HEK293 (cell line): Measurements from ENCODE around the gene B3GALT2.

Experiments used
- CTCF ChIP-seq: fragments of 450-650 bp; formaldehyde crosslinking; IDR thresholded peaks from 2 replicates; pipeline ENCODE4 v1.5.1; 2016; ENCODE audit warnings: missing biosample characterization, missing genetic modification characterization
- KLF10 ChIP-seq: fragments of 450-650 bp; IDR thresholded peaks from 2 replicates; pipeline ENCODE4 v1.5.1; 2018; ENCODE audit warnings: missing biosample characterization, mild to moderate bottlenecking, missing genetic modification characterization
- MYNN ChIP-seq: fragments of 450-650 bp; formaldehyde crosslinking; IDR thresholded peaks from 2 replicates; pipeline ENCODE4 v1.5.1; 2016; ENCODE audit warnings: missing biosample characterization, missing genetic modification characterization, borderline replicate concordance
- REST ChIP-seq: fragments of 450-650 bp; formaldehyde crosslinking; IDR thresholded peaks from 2 replicates; pipeline ENCODE4 v1.5.1; 2016; ENCODE audit warnings: missing biosample characterization, missing genetic modification characterization
- SP3 ChIP-seq: fragments of 450-650 bp; formaldehyde crosslinking; IDR thresholded peaks from 2 replicates; pipeline ENCODE4 v1.5.1; 2016; ENCODE audit warnings: missing biosample characterization, missing genetic modification characterization
- ZNF175 ChIP-seq: fragments of 450-650 bp; formaldehyde crosslinking; IDR thresholded peaks from 2 replicates; pipeline ENCODE4 v1.5.1; 2016; ENCODE audit warnings: missing biosample characterization, missing genetic modification characterization
- ZNF362 ChIP-seq: fragments of 450-650 bp; formaldehyde crosslinking; IDR thresholded peaks from 2 replicates; pipeline ENCODE4 v1.5.1; 2016; ENCODE audit warnings: missing biosample characterization, missing genetic modification characterization
- ZNF48 ChIP-seq: fragments of 450-650 bp; formaldehyde crosslinking; IDR thresholded peaks from 2 replicates; pipeline ENCODE4 v1.5.1; 2016; ENCODE audit warnings: missing biosample characterization, missing genetic modification characterization
- ZNF510 ChIP-seq: fragments of 450-650 bp; formaldehyde crosslinking; IDR thresholded peaks from 2 replicates; pipeline ENCODE4 v1.5.1; 2018; ENCODE audit warnings: mild to moderate bottlenecking, missing genetic modification characterization, missing biosample characterization; ENCODE audit not compliant: insufficient replicate concordance
- ZNF518A ChIP-seq: fragments of 450-650 bp; formaldehyde crosslinking; conservative IDR thresholded peaks from 2 replicates; pipeline ENCODE4 v1.5.1; 2016; ENCODE audit warnings: low read depth, missing biosample characterization, missing genetic modification characterization
- ZNF560 ChIP-seq: fragments of 450-650 bp; formaldehyde crosslinking; IDR thresholded peaks from 2 replicates; pipeline ENCODE4 v1.5.1; 2017; ENCODE audit warnings: missing biosample characterization, missing genetic modification characterization, borderline replicate concordance
- ZNF639 ChIP-seq: fragments of 450-650 bp; formaldehyde crosslinking; IDR thresholded peaks from 2 replicates; pipeline ENCODE4 v1.5.1; 2016; ENCODE audit warnings: missing biosample characterization, missing genetic modification characterization
- ZXDB ChIP-seq: fragments of 450-650 bp; formaldehyde crosslinking; IDR thresholded peaks from 2 replicates; pipeline ENCODE4 v1.5.1; 2016; ENCODE audit warnings: missing biosample characterization, missing genetic modification characterization

GRCh38 chr1:193157360-193157759 lies 29.1 kb downstream of the B3GALT2 start:
- TF ChIP-seq CTCF (tag by site-specific recombination) (no peak), ZNF510 (tag by site-specific recombination) (no peak), REST (tag by site-specific recombination) (no peak), ZNF560 (tag by site-specific recombination) (no peak), KLF10 (tag by site-specific recombination) (no peak), ZNF362 (tag by site-specific recombination) (no peak), ZNF518A (tag by site-specific recombination) (no peak), ZNF175 (no peak), SP3 (tag by site-specific recombination) (no peak), ZXDB (no peak), ZNF639 (tag by site-specific recombination) (no peak), ZNF48 (no peak), MYNN (no peak)
